Memory B cell (primary cell): ENCODE measurements around the gene NOX3.
"Not testable (repeated sequence)": the region's sequence is repeated elsewhere in the genome, so short reads cannot be mapped to it uniquely, and the experiment has no call there.

Experiments
- ATAC-seq: fragments of 150-1000 bp; cut with Tn5 transposase; 2 replicates; pipeline ENCODE4 v1.10.0; 2021; ENCODE audit warnings: low read depth, mild to moderate bottlenecking, moderate library complexity
- DNase-seq, 2 donors: peaks; one replicate each; pipeline ENCODE4 v3.0.0; 2022; ENCODE audit warnings: low spot score in 2 of 2
- H3K27ac Mint-ChIP-seq: one replicate; pipeline ENCODE4 v1.8.0; 2022; ENCODE audit warnings: mild to moderate bottlenecking, moderate library complexity, mixed read lengths
- H3K27me3 Mint-ChIP-seq: one replicate; pipeline ENCODE4 v1.8.0; 2022; ENCODE audit warnings: mixed read lengths
- H3K36me3 Mint-ChIP-seq: one replicate; pipeline ENCODE4 v1.8.0; 2022; ENCODE audit warnings: mild to moderate bottlenecking, mixed read lengths
- H3K4me1 Mint-ChIP-seq: one replicate; pipeline ENCODE4 v1.8.0; 2022; ENCODE audit warnings: mixed read lengths
- H3K4me3 Mint-ChIP-seq: one replicate; pipeline ENCODE4 v1.8.0; 2022; ENCODE audit warnings: mild to moderate bottlenecking, moderate library complexity, mixed read lengths
- H3K9me3 Mint-ChIP-seq: one replicate; pipeline ENCODE4 v1.8.0; 2022; ENCODE audit warnings: mixed read lengths

NOX3 gene, protein sequence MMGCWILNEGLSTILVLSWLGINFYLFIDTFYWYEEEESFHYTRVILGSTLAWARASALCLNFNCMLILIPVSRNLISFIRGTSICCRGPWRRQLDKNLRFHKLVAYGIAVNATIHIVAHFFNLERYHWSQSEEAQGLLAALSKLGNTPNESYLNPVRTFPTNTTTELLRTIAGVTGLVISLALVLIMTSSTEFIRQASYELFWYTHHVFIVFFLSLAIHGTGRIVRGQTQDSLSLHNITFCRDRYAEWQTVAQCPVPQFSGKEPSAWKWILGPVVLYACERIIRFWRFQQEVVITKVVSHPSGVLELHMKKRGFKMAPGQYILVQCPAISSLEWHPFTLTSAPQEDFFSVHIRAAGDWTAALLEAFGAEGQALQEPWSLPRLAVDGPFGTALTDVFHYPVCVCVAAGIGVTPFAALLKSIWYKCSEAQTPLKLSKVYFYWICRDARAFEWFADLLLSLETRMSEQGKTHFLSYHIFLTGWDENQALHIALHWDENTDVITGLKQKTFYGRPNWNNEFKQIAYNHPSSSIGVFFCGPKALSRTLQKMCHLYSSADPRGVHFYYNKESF

DNA sequence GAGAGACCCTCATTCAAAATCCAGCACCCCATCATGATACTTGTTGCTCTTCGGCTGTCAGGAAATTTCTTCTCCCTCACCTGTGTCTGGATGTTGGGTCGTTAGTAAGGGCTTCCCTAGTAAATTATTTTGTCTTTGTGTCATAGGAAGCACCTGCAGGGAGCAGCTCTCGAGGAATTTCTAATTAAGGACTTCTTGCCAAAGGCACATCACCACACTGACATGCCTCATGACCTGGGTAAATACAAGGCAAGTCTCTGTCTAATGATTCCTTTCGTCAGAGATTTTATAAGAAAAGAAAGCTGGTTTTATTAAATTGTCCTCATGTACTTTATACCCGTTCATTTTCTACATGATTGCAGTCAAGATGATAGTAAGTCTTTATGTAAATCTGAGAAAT lies at the start of gene NOX3:
NOX3 (minus strand) TSS at position 74 of the 400 bp plus-strand sequence; CDS start at position 35, 39 bp downstream.
- Mint-ChIP-seq H3K27ac (no peak within 1 kb of the TSS), H3K27me3 (peaks cover 7% of the 10 kb centered on the region), H3K4me1 (no peaks in the 10 kb centered on the region), H3K4me3 (no peak within 1 kb of the TSS), H3K9me3 (no peaks in the 10 kb centered on the region), H3K36me3 (no peaks in the 10 kb centered on the region)
- DNase-seq (no peak), ATAC-seq (no peak)

DNA sequence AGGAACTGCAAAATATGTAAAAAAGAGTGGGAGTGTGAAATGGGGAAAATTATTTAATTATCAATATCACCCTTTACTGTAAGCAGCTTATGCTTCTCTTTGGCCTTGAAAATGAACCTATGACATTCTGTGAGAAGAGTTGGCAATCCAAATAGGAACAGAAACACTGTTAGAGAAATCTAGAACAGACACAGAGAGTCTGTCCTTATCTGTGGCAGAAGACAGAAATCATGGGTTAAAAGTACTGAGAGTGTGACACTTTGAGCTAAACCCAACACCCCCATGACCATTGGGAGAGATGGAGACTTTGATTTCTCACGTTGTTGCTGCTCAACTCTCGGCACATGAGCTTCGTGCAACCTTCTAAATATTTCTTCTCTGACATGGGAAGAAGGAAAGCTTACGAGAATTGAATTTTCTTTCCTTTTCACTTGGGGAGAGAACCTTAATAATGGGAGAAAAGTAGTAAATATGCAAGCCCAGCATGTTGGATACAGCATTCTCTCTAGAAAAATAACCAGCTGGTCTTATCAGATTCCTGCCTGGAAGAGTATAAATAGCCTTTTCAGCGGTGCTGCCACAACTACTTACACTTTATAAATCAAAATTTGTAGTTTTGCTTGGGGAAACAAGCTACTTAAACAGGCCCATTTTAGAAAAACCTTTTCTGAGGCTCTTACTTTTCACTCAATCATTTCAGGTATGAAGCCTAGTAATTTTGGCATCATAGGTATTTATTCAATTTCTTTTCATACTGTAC lies 49.4 kb upstream of the NOX3 start:
- Mint-ChIP-seq H3K36me3 (peaks cover 2% of the 10 kb centered on the region), H3K4me3 (no peak overlapping the region), H3K27ac (no peak overlapping the region), H3K9me3 (peaks cover 7% of the 10 kb centered on the region), H3K4me1 (no peaks in the 10 kb centered on the region), H3K27me3 (peaks cover 4% of the 10 kb centered on the region)
- no peak for DNase-seq
- ATAC-seq, result no peak

DNA sequence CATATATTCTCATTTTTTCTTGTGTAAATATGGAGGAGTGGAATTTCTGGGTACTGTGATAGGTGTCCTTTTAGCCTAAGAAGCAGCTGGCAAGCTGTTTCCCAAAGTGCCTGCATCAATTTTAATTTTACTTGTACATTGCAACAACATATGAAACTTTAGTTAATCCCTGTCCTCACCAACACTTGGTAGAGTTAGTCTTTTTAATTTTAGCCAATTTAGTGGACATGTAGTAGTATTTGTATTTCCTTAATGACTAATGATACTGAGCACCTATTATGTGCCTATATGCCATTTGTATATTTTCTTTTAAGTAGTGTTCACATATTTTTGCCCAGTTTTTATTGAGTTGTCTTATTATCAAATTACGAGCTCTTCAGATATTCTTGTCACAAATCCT lies 46.8 kb upstream of the NOX3 start:
- ATAC-seq, result no peak

DNA sequence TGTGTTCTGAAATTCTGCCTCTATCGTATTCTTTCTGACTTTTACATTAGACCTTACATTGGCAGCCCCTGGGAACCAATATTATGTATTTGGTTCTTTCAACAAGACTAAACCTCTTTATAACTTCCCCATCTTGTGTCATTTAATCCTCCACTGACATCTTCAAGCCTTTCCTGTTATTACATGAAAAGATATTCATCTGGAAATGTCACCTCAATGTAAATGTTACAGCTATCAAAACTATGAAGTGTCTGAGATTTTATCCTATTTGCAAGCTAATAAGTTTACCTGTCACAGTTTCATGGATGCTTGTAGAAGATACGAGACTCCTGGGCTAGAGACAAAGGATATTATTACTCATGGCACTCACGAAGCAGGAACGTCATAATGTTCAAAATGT lies 43.9 kb upstream of the NOX3 start:
- Mint-ChIP-seq H3K4me1 (no peaks in the 10 kb centered on the region), H3K9me3 (peaks cover 7% of the 10 kb centered on the region), H3K27ac (no peak overlapping the region), H3K27me3 (no peaks in the 10 kb centered on the region), H3K36me3 (peaks cover 2% of the 10 kb centered on the region), H3K4me3 (no peak overlapping the region)
- DNase-seq, result no peak
- ATAC-seq, result no peak

More for the DNA sequence above, 46.8 kb upstream of the NOX3 start:
- Mint-ChIP-seq H3K36me3 (peaks cover 2% of the 10 kb centered on the region), H3K4me1 (no peaks in the 10 kb centered on the region), H3K9me3 (peaks cover 7% of the 10 kb centered on the region), H3K27me3 (no peaks in the 10 kb centered on the region), H3K27ac (no peak overlapping the region), H3K4me3 (no peak overlapping the region)
- no peak for DNase-seq

DNA sequence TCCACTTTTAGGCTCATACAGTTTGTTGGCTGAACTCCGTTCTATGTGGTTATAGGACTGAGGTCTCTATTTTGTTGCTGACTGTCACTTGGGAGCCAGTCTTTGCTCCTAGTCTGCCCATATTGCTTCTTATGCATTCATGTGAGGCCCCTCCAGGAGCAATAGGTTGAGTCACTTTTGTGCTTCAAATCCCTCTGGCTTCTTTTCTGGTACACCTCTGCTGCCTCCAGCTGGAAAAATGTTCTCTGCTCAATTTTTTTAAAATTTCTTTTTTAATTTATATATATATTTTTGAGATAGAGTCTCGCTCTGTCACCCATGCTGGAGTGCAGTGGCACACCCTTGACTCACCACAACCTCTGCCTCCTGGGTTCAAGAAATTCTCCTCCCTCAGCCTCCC lies 42.7 kb upstream of the NOX3 start:
- Mint-ChIP-seq H3K36me3 (peaks cover 2% of the 10 kb centered on the region), H3K9me3 (peaks cover 3% of the 10 kb centered on the region), H3K27ac (no peak overlapping the region), H3K4me3 (no peak overlapping the region), H3K4me1 (peaks cover 1% of the 10 kb centered on the region), H3K27me3 (no peaks in the 10 kb centered on the region)
- ATAC-seq, result no peak
- DNase-seq, result no peak

DNA sequence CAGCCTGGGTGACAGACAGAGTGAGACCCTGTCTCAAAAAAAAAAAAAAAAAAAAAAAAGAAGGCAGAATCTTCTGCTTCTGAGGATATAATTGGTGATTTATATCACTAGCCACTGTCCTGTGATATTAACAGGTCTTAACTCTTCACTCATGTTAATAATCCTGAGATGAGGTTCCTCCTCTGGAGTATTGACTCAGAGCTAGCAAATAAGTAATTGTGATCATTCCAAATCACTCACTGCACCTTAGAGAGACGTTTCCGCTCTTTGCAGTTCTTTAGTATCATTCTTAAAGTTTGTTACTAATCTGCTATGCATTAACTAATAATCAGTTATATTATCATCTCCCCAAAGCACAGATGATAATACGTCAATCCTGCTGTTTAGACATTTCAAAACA lies 41.6 kb upstream of the NOX3 start:
- Mint-ChIP-seq H3K27ac (no peak overlapping the region), H3K27me3 (peaks cover 4% of the 10 kb centered on the region), H3K9me3 (peaks cover 2% of the 10 kb centered on the region), H3K4me1 (peaks cover 9% of the 10 kb centered on the region), H3K4me3 (no peak overlapping the region), H3K36me3 (peaks cover 2% of the 10 kb centered on the region)
- no peak for DNase-seq
- ATAC-seq, result no peak

DNA sequence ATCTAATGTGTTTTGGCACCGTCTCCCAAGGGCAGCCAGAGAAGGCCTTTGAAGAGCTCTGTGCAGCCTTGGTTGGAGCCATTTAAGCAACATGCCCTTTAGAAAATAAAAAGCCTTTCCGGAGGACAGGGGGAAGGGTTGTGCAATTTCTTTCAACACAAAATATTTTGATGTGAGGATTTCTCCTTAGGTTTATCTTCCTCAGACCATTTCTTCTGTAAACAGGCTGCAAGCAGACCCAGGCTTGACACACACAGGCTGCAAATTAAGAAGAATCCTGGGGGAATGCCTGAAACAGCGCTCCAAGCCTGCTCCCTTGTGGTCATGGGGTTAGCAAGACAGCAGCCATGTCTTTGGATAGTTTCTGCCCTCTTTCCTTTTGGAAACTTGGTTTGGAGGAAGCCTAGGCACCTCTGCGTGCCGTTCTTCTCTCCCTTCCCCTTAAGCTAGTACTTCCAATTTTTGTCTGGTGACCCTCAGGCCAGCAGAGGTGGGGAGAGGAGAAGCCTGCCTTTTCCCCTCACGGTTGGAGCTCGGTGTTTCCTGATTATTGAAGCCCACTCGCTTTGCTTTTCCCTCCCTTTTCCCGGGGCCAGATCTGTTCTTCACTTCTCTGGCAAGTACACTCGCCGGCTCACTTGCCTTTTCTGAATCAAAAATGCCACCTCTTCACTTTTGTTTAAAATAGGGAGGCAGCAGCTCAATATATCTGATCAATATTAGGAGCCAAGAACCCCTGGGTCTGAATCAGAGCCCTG lies 39.6 kb upstream of the NOX3 start:
- no peak overlapping the region for H3K4me3 Mint-ChIP-seq
- peaks cover 2% of the 10 kb centered on the region for H3K36me3 Mint-ChIP-seq
- H3K27ac Mint-ChIP-seq, result no peak overlapping the region
- peaks cover 2% of the 10 kb centered on the region for H3K9me3 Mint-ChIP-seq
- ATAC-seq, result no peak
- peaks cover 4% of the 10 kb centered on the region for H3K27me3 Mint-ChIP-seq
- peaks cover 9% of the 10 kb centered on the region for H3K4me1 Mint-ChIP-seq
- DNase-seq, result no peak

DNA sequence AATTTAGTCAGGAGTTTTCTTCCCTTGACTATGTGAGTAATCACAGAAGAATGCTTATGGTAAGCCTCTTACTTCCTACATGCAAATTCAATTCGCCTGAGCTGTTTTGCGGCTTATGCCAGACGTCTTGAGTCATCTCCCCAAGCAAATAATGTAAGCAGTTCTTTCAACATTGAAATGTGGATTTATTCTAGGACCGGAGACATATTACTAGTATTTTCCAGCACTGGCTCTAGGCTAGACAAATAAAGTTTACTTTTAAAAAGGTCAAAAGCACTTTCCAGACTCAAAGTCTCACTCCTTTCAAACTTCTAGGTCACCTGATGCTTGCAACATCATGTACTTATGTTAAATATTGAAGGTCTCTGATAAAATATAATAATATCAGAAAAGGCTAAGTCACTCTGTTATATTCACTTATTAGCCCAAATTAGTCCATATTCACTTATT lies 38.1 kb upstream of the NOX3 start:
- DNase-seq (no peak), ATAC-seq (peak; percentile 77)
- Mint-ChIP-seq H3K4me3 (no peak overlapping the region), H3K27ac (no peak overlapping the region), H3K36me3 (peaks cover 2% of the 10 kb centered on the region), H3K27me3 (peaks cover 4% of the 10 kb centered on the region), H3K9me3 (peaks cover 2% of the 10 kb centered on the region), H3K4me1 (peaks cover 9% of the 10 kb centered on the region)

DNA sequence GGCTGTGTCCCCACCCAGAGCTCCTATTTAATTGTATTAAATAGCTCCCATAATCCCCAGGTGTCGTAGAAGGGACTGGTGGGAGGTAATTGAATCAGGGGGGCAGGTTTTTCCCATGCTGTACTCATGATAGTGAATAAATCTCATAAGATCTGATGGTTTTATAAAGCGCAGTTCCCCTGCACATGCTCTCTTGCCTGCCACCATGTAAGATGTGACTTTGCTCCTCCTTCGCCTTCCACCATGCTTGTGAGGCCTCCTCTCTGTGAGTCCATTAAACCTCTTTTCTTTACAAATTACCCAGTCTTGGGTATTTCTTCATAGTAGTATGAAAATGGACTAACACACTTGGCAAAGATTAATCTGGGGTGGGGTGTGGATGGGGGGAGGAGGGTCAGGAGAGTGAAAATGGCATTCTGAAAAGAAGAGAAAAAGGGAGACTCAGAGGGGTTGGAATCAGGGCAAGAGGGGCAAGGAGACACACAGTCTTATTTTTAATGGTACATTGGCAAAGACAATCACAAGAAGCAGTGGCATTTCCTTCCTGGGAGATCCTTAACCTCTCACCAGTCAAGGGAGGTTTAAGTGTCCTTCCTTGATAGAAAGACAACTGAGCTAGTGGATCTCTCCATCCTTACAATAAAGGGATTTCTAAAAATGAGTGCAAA lies 37.5 kb upstream of the NOX3 start:
- H3K27ac Mint-ChIP-seq, result no peak overlapping the region
- DNase-seq, result no peak
- peaks cover 4% of the 10 kb centered on the region for H3K27me3 Mint-ChIP-seq
- H3K36me3 Mint-ChIP-seq, result peaks cover 2% of the 10 kb centered on the region
- H3K4me3 Mint-ChIP-seq, result no peak overlapping the region
- ATAC-seq, result no peak
- peaks cover 2% of the 10 kb centered on the region for H3K9me3 Mint-ChIP-seq
- peaks cover 9% of the 10 kb centered on the region for H3K4me1 Mint-ChIP-seq

DNA sequence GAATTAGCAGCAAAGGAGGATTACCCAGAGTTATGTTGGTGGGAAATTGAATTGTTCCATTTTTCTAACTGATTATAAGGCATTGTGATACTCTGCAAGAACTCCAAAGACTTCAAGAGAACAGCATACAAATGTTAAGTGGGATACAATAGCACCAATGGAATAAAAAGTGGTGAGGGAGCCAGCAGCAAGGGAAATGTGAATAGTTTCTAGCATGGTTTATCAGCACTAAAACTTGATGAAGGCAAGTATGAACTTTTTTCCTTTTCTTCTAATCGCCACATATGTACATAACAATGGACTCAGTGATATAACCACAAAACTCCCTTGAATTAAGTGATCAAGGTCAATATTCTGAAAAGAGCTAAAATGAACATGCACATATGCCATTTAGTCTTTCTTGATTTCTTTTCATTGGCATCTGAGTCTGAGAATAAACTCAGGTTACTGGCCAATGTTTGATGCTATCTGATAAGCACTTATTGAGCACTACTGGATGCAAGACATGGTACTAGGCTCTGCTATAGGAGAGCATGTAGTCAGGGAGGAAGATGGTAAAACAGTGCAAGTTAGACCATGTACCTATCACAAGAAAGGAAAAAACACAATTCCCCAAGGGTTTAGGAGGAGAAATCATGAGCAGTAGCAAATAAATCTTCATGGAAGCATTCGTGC lies 36.6 kb upstream of the NOX3 start:
- ATAC-seq (no peak), DNase-seq (no peak)
- peaks cover 2% of the 10 kb centered on the region for H3K9me3 Mint-ChIP-seq
- peaks cover 9% of the 10 kb centered on the region for H3K4me1 Mint-ChIP-seq
- peaks cover 4% of the 10 kb centered on the region for H3K27me3 Mint-ChIP-seq
- no peak overlapping the region for H3K4me3 Mint-ChIP-seq
- H3K27ac Mint-ChIP-seq, result no peak overlapping the region
- peaks cover 2% of the 10 kb centered on the region for H3K36me3 Mint-ChIP-seq

DNA sequence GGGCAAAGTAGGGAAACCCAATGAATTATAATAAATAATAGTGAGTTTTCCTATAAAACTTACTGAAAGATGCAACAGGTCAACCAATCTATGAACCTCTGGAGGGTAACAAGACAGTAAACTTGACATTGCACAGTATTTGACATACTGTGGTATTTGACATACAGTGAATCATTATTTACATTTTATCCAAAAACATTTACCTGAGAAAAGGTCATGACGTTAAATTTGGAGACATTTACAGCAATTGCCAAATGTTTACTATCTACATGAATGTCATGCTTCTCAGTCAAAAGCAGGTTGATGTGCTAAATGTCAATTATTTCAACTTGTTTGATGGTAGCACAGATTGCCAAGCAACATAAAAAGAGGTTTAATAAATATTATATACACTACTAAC lies 35.8 kb upstream of the NOX3 start:
- Mint-ChIP-seq H3K4me3 (no peak overlapping the region), H3K27ac (no peak overlapping the region), H3K4me1 (peaks cover 9% of the 10 kb centered on the region), H3K9me3 (peaks cover 2% of the 10 kb centered on the region), H3K27me3 (peaks cover 4% of the 10 kb centered on the region), H3K36me3 (peaks cover 2% of the 10 kb centered on the region)
- DNase-seq (no peak), ATAC-seq (no peak)

DNA sequence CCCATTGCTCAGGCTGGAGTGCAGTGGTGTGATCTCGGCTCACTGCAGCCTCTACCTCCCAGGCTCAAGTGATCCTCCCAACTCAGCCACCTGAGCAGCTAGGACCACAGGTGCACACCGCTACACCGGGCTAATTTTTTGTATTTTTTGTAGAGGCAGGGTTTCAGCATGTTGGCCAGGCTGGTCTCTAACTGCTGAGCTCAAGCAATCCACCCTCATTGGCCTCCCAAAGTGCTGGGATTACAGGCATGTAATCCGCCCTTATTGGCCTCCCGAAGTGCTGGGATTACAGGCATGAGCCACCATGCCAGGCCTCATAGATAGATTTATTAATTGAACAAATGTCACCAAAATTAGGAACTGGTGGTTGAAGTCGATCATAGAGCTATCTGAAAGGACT lies 32.6 kb upstream of the NOX3 start:
- not testable (repeated sequence) for H3K27me3 Mint-ChIP-seq, H3K27ac Mint-ChIP-seq, H3K36me3 Mint-ChIP-seq, H3K9me3 Mint-ChIP-seq, ATAC-seq, H3K4me1 Mint-ChIP-seq, DNase-seq, H3K4me3 Mint-ChIP-seq
